GM21360 (cell line): ENCODE measurements around the gene IRX3.
"Not testable (repeated sequence)": the region's sequence is repeated elsewhere in the genome, so short reads cannot be mapped to it uniquely, and the experiment has no call there.

Experiments
- ATAC-seq: cut with Tn5 transposase; IDR thresholded peaks from one replicate; pipeline ENCODE4 v1.9.1; 2021; ENCODE audit warnings: mild to moderate bottlenecking, moderate library complexity; ENCODE audit not compliant: unreplicated experiment

IRX3 gene

DNA sequence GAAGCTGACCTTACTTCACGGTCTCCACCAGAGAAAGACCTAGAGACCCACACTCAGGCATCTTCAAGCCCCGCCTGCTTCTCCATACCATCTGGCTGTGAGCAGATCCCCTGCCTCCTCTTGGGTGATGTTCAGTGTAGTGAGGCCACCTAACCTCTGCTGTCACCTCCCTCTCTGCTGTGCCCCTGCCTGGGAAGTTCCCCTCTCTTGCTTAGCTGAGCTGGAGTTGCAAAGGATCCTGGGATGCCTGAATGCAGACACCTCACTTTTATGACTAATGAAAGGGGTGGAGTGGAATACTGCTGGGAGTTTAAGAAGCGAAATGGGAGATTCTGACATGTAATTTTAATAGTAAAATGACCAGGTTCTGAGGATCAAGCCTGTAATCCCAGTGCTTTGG, 5.8 kb downstream of the IRX3 start:
- no peak for ATAC-seq

DNA sequence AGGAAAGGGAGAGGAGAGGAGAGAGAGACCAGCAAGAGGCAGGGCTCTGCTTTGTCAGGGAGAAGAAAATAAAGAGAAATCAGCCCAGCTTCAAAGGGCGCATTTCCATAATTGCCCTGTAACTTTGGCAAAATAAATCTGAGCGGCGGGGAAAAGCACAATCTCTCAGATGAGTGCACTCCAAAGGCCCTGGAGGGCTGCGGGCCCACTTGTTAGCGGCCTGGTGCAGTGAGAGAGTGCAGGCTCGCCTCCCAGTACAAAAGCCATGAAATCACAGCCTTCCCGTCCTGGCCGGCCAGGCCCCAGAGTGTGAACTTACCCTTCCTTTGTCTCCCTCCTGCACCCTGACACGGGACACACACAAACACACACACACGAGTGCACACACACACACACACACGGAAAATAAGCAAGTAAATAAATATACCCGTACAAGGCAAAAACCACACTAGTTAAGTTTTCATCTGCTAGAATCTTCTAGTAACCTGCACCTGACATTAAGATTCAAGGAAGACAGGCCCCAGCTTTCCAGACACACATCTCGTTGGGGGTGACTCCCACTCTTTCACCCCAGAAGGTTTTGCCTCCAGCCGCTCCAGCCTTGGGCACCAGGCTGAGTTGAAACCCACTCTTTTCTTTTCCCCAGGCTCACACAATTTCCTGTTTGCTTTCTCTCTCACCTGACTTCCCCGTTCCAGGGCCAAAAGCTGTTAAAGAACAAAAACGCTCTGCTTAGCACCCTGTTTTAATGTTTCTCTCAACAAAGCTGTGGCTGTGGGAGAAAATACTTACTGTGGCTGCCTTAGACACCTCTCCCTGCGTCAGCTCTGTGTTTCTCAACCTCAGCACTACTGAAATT, 8.5 kb downstream of the IRX3 start:
- ATAC-seq = no peak

DNA sequence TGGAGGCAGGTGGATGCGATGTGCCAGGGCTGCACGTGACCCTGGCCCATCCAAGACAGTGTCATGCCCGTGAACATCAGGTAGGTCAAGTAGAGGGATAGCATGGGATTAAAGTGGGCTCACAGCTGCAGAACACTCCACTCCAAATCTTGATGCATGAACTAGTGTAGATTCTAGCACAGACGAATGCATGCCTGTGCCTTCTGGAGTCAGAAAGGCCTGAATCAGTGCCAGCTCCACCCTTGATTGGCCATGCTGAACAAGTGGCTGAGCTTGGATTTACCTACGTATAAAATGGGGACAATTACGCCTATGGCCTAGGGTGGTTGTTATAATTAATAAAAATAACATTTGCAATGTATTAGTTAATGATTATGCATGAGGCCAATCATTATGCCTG, 10.6 kb downstream of the IRX3 start:
- ATAC-seq = no peak

DNA sequence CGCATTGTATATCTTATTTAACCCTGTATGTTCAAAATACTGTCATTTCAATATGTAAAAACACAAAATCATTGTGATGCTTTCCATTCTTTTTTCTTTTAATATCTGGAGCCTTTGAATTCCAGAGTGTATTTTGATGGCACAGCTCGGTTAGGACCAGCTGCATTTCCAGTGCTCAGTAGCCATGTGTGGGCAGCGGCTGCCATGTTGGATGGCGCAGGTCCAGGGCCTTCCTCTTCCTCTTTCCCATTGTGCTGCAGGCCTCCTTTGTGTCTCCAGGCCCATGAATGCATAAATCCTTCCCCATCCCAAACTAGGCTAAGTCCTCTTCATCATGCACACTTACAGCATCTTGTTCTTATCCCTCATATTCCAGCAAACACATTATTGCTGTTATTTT, 13.0 kb downstream of the IRX3 start:
- no peak for ATAC-seq

DNA sequence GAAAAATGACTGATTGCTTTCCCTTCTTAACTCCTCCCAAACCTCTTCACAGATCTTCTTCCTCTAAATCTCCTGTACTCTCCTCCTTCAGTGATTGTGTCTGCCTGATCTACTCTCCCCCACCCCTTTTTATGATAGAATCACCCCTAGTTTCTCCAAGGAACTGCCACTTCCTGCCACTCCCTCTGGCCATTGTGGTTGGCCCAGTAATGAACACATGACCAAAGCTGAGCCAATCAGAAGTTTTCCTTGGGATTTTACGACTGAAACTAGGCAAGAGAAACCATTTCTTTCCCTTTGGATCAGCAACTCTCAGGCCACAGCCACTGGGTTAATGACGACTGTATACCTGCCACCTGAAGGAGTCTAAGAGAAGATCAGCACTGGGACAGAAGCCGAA, 15.9 kb downstream of the IRX3 start:
- no peak for ATAC-seq

DNA sequence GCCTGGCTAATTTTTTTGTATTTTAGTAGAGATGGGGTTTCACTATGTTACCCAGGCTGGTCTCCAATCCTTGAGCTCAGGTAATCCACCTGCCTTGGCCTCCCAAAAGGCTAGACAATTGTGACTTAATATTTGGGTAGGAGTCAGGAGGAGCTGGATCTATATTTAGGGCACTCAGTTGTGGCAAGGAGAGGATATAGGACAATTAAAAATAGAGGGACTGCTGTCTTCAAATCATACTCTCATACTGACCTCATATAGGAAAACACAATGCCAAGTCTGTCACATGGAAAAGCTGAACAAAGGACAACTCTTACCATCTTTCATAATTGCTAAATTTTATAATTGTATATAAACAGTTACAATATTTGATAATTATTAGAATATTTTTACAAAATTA, 17.1 kb downstream of the IRX3 start:
- no peak for ATAC-seq

DNA sequence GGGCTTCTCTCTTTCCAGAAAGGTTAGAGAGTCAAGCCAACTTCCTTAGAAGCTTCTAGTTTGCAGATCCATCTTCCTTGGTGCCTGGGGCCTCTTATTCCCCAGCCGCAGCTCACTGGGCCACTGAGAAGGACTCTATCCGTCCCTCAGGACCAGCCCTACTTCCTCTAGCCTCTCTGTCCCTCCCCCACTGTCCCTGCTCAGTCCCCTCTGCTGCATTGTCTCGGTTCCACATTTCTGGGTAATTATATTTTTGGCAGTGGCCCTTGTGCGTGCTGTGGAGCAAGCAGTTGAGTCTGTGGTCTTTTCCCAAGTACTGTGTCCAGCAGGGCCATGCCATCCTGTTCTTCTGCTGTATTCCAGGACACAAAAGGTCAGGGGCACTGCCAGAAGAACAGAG, 17.8 kb downstream of the IRX3 start:
- no peak for ATAC-seq

DNA sequence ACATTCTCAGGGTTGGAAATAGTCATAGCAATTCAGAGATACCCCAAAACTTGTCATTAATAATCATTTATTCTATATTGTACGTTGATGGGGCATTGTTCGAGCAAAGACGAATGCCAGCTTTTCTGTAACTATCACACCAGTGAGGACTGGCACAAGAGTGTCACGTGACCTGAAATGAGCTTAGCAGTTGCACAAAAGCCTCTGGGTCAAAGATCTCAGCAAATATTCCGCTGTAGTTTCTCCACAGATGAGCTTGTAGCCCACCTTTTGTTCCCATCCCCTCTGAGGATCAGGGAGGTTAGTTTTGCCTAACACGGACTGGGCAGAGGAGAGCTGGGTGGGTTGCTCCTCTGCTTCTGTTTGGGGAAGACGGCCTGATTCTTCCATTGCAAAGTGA, 18.2 kb downstream of the IRX3 start:
- ATAC-seq = no peak

DNA sequence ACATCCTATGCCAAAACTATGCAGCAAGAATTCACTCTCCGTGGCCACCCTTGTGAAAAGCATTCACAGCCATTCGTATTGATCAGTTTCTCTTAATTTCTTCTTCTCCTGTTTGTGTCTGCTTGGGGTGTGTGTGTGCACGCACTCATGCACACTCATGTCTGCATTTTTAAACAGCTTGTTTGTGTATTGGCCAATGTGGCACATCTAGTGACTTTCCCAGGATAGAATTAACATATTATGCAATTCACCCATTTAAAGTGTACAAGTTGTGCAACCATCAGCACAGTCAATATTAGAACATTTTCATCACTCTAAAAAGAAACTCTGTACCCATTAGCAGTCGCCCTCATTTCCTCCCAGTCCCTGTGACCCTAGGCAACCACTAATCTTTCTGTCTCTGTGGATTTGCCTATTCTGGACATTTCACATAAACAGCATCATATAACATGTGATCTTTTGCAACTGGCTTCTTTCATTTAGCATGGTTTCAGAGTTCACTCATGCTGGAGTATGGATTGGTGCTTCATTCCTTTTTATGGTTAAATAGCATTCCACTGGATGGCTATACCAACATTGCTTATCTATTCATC, 20.1 kb downstream of the IRX3 start:
- ATAC-seq = no peak

DNA sequence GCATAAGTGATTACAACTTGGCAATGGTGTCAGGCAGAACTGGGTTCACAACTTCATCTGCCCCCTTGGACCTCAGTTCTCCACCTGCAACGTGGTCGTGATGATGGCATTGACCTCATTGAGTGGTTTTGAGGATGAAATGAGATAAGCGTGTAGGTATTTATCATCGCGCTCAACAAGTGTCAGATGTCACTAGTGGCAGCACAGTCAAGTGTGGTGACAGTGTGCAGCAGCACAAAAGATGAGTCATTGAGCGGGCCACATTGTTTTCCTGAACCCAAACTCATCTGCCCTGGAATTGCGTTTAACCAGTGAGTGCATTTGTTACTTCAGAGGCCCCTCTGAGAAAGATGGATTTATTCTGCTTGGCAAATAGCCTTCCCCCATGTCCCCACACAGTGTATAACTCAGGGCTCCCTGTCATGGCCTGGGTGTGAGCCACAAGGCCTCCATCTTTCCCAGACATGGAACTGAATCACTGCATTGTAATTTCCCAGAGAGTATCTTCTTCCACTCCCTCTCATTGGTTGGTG, 20.9 kb downstream of the IRX3 start:
- no peak for ATAC-seq

DNA sequence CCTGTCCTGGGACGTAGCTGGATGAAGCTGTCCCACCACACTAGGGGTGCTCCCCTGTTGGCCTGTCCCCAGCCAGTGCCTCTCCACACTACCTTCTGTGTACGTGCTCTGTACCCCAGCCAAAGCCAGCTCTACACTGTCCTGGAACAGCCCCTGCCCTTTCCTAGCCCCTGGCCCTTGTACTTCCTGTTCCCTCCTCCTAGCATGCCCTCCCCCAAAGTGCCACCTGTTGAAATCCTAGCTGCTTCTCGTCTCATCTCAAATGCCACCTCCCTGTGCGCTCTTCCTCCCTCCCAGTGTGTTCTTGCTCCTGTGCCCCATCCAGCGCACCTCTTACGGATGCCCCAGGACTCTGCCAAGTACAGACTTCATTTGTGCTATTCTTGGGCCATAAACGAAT, 33.5 kb downstream of the IRX3 start:
- ATAC-seq = no peak

DNA sequence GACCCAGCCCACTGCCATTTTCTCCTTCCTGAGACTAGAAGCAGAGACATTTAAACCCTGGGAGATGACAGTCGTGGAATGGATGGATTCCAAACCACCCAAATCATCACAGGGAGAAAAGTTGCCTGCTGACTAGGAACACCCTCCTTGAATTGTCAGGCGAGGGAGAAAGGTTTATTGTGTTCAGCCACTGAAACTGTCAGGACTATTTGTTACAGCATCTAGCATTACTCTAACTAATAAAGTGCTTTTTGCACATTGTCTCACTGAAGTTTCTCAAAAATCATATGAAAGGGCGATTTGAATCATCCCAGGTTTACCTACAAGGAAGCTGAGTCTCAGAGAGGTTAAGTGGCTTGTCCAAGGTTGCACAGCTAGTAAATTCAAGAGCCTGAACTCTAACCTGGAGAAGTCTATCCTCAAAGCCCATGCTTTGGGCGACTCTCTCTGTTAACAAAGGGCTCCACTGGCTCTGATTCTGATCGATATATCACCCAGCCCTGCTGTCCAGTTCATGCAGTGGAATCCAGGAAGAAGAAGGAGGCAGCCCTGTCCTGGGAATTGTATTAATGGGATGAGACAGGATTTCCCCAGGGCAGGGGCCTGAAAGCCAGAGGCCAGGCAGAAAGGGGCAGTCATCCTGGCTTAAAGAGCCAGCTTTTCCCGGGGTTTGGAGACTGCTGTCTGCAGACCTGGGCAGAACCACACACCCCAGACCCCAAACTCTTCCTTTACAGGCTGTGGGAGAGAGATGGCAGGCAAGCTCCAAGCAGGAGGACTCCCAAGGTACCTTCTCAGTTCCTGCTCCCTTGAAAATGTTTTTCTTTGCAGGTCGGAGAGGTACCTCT, 37.5 kb downstream of the IRX3 start:
- no peak for ATAC-seq

DNA sequence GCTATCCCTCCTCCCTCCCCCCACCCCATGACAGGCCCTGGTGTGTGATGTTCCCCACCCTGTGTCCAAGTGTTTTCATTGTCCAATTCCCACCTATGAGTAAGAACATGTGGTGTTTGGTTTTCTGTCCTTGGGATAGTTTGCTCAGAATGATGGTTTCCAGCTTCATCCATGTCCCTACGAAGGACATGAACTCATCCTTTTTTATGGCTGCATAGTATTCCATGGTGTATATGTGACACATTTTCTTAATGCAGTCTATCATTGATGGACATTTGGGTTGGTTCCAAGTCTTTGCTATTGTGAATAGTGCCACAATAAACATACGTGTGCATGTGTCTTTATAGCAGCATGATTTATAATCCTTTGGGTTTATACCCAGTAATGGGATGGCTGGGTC, 38.9 kb downstream of the IRX3 start:
- not testable (repeated sequence) for ATAC-seq

DNA sequence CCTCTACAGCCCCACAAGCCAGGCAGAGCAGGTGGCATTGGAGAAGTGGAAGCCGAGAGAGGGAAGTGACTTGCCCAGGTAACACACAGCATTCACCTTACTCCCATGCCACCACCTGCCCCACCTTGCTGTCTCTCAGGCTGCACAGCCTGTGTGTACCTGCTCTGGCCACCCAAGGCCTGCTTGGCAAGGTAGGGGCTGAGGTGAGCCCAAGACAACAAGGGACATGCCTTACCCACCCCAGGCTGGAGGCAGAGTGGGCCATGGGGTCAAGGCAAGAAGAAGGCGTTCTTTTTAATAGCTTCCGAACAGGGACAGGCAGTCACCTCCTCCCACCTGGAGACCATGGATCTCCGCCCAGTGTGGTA, 40.1 kb downstream of the IRX3 start:
- no peak for ATAC-seq

DNA sequence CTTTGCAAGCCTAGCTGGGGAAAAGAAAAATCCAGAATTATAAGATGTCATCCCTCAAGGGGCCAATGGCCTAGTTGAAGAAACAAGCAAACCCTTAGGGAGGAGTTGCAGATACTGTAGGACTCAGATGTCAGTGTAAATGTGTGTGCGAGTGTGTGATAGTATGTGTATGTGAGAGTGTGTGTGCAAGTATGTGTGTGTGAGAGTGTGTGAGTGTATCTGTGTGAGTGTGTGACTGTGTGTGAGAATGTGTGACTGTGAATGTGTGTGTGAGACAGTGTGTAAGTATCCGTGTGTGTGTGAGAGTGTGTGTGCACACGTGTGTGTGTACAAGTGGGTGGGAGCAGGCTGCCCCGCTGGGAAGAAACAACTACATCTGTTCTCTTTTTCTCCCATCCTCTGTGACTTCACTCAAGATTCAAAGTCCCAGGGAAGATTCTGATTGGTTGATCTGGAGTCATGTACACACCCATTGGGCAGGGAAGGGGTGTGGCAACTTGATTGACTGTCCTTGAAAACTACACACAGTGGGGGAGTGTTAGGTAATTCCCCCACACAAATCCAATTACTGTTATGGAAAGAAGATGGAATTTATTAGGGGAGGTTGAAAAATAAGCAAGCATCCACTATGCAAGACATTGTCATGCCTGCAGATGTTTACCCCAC, 40.7 kb downstream of the IRX3 start:
- ATAC-seq = no peak

DNA sequence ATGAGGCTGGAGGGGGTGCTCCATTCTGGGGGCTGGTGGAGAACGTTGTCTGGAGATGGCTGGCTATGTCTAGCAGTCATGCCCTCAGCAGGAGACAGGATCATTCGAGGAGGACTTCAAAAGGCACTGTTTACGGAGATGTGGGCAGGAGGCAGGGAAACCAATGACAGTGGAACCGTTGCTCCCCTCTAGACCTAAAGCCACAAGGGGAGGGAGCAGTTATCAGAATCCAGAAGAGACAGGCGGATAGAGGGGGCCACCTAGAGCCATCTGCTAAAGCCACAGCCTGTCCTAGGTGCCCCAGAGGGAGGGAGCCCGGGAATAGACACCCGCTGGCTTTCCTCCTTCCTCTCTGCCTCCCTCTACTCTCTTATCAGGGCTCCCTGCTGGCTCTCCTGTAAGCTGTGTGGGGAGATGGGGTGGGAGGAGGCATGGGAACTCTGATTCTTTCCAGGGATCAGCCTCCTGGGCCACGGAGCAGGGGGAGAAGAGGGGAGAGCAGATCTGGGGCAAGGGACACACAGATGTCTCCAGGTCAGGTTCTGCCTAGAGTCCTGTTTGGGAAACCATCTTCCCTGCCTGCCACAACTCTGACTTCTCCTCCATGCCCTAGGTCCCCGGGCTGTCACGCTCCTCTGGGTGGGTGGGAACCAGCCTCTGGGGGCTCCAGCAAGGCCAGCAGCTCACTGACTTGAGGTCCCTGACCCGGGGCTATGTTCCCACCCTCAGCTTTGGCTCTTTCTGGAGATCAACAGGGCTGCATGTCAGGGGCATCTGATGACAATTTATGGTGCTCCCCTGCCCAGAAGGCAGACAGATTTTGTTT, 42.3 kb downstream of the IRX3 start:
- ATAC-seq = no peak

DNA sequence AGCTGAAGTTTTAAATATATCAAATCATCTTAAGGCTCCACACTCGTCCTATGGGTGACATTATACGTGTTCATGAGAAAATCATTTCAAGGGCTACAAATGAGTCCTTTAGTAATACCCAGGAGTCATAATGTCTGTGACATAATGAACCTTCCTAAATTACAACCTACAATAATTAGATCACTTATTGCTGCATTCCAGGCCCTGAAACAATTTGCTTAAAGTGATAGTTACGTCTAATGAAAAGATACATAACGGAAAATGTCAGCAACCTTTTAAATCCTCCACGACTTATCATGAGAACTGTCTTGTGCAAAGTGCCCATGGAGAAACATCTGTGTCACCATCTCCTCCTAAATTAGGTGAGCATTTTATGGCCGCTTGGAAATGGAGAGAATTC, 43.4 kb downstream of the IRX3 start:
- ATAC-seq = no peak

DNA sequence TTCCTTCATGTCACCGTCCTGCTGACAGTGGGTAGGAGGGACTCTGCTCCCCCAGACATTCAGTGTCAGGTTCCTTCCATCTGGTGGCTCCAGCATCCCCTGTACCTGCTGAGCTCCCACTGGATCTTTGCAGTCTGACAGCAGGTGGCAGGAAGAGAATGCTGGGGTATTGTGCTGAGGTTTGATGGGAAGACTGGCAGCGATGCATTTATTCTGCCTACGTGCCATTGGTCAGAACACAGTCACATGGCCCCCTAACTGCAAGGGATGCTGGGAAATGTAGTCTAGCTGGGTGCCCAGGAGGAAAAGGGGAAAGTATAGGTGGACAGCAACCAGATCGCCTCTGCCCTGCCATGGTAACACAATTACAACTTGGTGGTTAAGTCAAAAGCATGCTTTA, 44.4 kb downstream of the IRX3 start:
- no peak for ATAC-seq

DNA sequence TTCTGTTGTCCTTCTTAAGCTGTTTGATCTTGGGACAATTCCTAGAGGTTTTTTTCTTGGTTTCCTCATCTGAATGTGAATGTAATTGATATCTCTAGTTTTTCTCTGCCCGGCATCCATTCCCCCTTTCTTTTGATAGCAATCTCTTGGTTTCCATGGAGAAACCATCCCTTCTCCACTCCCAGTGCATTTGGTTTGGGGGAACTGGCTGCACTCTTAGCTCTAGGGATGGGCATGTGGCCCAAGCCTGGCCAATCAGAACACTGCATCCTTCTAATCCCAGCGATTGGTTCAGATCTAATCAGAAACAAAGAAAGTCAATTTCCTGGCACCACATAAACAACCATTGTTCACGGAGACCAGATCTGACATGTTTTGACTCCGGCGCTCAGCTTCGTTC, 45.1 kb downstream of the IRX3 start:
- no peak for ATAC-seq
